Parathyroid adenoma (tissue), 2 donors: ENCODE results near the gene KLF3.
A peak's percentile ranks its signal among the peaks of the same experiment; 100 is the strongest.

Experiments
- H2AFZ ChIP-seq: fragments of 300-600 bp; sonication (generic); one replicate; pipeline ENCODE4 v1.7.0; 2017; ENCODE audit warnings: antibody characterized with exemption, mild to moderate bottlenecking
- H3K27ac ChIP-seq: fragments of 300-600 bp; sonication (generic); one replicate; pipeline ENCODE4 v1.7.0; 2017
- H3K27me3 ChIP-seq: fragments of 300-600 bp; sonication (generic); one replicate; pipeline ENCODE4 v1.7.0; 2017; ENCODE audit warnings: low read length; ENCODE audit not compliant: control insufficient read depth, insufficient read depth
- H3K36me3 ChIP-seq: fragments of 300-600 bp; sonication (generic); one replicate; pipeline ENCODE4 v1.7.0; 2017; ENCODE audit warnings: low read length; ENCODE audit not compliant: control insufficient read depth, insufficient read depth
- H3K4me1 ChIP-seq: fragments of 300-600 bp; sonication (generic); one replicate; pipeline ENCODE4 v1.7.0; 2017; ENCODE audit warnings: control low read depth
- H3K4me2 ChIP-seq: fragments of 300-600 bp; sonication (generic); one replicate; pipeline ENCODE4 v1.7.0; 2017; ENCODE audit warnings: low read length
- H3K4me3 ChIP-seq: fragments of 300-600 bp; sonication (generic); one replicate; pipeline ENCODE4 v1.7.0; 2017; ENCODE audit warnings: low read depth, low read length
- H3K79me2 ChIP-seq: fragments of 300-600 bp; sonication (generic); one replicate; pipeline ENCODE4 v1.7.0; 2017; ENCODE audit warnings: control low read depth
- H3K9ac ChIP-seq: fragments of 300-600 bp; sonication (generic); one replicate; pipeline ENCODE4 v1.7.0; 2017; ENCODE audit warnings: mild to moderate bottlenecking
- H3K9me3 ChIP-seq: fragments of 300-600 bp; sonication (generic); one replicate; pipeline ENCODE4 v1.7.0; 2017; ENCODE audit warnings: low read length; ENCODE audit not compliant: control insufficient read depth
- CTCF ChIP-seq: fragments of 300-600 bp; sonication (generic); IDR thresholded peaks from one replicate; pipeline ENCODE4 v1.7.0; 2017; ENCODE audit warnings: antibody characterized with exemption, mild to moderate bottlenecking
- donor health status: primary hyperparathyroidism.

Gene KLF3

GRCh38 chr4:38674258-38675144 lies 10.5 kb downstream of the KLF3 start:
- no peak overlapping the region for H2AFZ ChIP-seq
- no peak for TF ChIP-seq CTCF
- peaks cover 39% of the 10 kb centered on the region for H3K79me2 ChIP-seq
- H3K36me3 ChIP-seq = no peaks in the 10 kb centered on the region
- no peak overlapping the region for H3K9ac ChIP-seq
- H3K4me1 ChIP-seq = peaks cover 32% of the 10 kb centered on the region
- H3K27ac ChIP-seq = peak overlapping the region; percentile 97
- H3K9me3 ChIP-seq = no peaks in the 10 kb centered on the region
- H3K4me3 ChIP-seq = peak overlapping the region; percentile 40
- peak overlapping the region; percentile 56 for H3K4me2 ChIP-seq
- no peaks in the 10 kb centered on the region for H3K27me3 ChIP-seq

DNA sequence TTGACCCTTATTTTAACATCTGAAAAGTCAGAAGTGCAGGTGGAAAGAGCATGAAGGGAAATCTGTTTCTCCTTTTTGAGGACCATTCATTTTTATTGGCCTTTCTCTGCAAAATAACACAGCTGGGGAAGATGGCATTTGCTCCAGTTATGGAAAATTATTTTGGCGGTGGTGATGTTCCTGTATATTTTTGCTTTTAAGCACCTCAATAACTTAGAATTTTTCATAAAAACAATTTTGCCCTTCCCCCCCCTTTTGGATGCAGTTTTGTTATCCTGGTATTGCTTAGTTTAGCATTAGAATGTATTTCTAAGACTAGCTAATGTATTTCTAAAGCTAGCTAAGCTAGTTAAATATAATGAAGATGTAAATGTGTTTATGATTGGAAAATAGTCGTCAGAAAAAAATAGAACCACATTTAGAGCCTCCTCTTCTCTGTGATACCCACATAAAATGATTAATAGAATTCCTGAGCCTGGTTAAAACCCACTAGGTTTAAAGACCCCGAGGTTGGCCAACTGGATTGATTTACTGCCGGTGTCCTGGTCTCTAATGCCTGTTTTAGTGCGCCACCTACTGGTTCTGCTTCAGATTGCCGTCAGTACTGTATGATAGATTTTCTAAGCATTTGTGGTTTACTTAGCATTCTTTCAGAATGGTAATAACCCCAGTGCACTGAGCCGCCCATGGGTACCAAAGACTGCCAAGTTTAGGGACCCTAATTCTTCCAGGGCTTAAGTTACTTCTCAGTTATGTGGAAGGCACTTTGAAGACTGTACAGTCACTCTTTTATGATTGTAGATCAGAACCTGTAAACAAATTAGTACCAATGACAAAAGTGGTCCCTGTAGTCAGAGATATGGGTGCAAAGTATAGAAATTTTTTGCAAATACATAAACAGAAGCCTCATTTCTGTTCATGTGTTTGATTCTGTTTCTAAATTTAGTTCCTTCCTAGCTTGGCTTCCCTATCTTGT lies 11.4 kb downstream of the KLF3 start:
- H3K4me1 ChIP-seq = peaks cover 29% of the 10 kb centered on the region
- TF ChIP-seq CTCF = peak; percentile 85

DNA sequence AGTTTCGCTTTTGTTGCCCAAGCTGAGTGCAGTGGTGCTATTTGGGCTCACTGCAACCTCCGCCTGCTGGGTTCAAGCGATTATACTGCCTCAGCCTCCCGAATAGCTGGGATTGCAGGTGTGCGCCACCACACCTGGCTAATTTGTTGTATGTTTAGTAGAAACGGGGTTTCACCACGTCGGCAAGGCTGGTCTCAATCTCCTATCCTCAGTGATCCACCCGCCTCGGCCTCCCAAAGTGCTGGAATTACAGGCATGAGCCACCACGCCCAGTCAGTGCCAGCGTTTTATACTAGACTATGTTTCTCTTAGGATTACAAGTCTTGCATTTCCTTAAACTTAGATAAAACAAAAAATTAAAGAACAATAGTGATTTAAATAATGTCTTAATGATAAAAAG lies 13.0 kb downstream of the KLF3 start:
- Histone ChIP-seq H3K4me1 (peaks cover 20% of the 10 kb centered on the region), H3K36me3 (no peaks in the 10 kb centered on the region), H3K27ac (no peak overlapping the region), H3K79me2 (peaks cover 40% of the 10 kb centered on the region), H3K4me2 (no peak overlapping the region), H3K4me3 (no peak overlapping the region), H3K27me3 (no peaks in the 10 kb centered on the region), H3K9me3 (no peaks in the 10 kb centered on the region), H3K9ac (no peak overlapping the region), H2AFZ (no peak overlapping the region)
- no peak for TF ChIP-seq CTCF

More for the DNA sequence above, 11.4 kb downstream of the KLF3 start:
- Histone ChIP-seq H3K79me2 (peaks cover 42% of the 10 kb centered on the region), H3K36me3 (no peaks in the 10 kb centered on the region), H3K9me3 (no peaks in the 10 kb centered on the region), H3K4me3 (peak overlapping the region; percentile 40), H3K4me2 (peak overlapping the region; percentile 56), H2AFZ (no peak overlapping the region), H3K9ac (no peak overlapping the region), H3K27me3 (no peaks in the 10 kb centered on the region), H3K27ac (peak overlapping the region; percentile 97)

- Histone ChIP-seq H3K9me3 (no peaks in the 10 kb centered on the region), H3K4me3 (no peak overlapping the region), H3K27me3 (no peaks in the 10 kb centered on the region), H3K4me2 (no peak overlapping the region), H2AFZ (no peak overlapping the region), H3K27ac (no peak overlapping the region), H3K79me2 (peaks cover 38% of the 10 kb centered on the region), H3K4me1 (peaks cover 15% of the 10 kb centered on the region), H3K36me3 (no peaks in the 10 kb centered on the region), H3K9ac (no peak overlapping the region)
- no peak for TF ChIP-seq CTCF
Observed at GRCh38 chr4:38677441-38677840, 13.4 kb downstream of the KLF3 start.
